GM23338 (cell line): ENCODE results near the gene CPNE8. TPM values are rescaled to one million over a fixed set of nuclear protein-coding genes. Genes with fewer than 3 reads are reported as not detected.

ENCODE experiments used
- ATAC-seq: fragments of 200-7000 bp; cut with Tn5 transposase; 3 replicates; pipeline ENCODE4 v1.9.1; 2020
- DNase-seq: peaks from one replicate; pipeline ENCODE4 v3.0.0-alpha.2; 2015; ENCODE audit warnings: low spot score
- H2AFZ ChIP-seq: fragments of 200-600 bp; sonication (generic); 2 replicates; pipeline ENCODE4 v1.8.0; 2016; ENCODE audit warnings: antibody characterized with exemption, mild to moderate bottlenecking, moderate library complexity
- H3F3A ChIP-seq: fragments of 200-600 bp; sonication (generic); replicated peaks from 2 replicates; pipeline ENCODE4 v1.8.0; 2017; ENCODE audit warnings: antibody characterized with exemption, mixed run types, low read depth
- H3K27ac ChIP-seq: fragments of 200-600 bp; sonication (generic); 2 replicates; pipeline ENCODE4 v1.6.1; 2016; ENCODE audit warnings: low read depth
- H3K27me3 ChIP-seq: fragments of 200-600 bp; sonication (generic); 2 replicates; pipeline ENCODE4 v1.8.0; 2016; ENCODE audit warnings: mild to moderate bottlenecking, mixed run types, moderate library complexity; ENCODE audit not compliant: insufficient read depth
- H3K36me3 ChIP-seq: fragments of 200-600 bp; sonication (generic); 2 replicates; pipeline ENCODE4 v1.8.0; 2016; ENCODE audit warnings: mild to moderate bottlenecking; ENCODE audit not compliant: insufficient read depth
- H3K4me1 ChIP-seq: fragments of 200-600 bp; sonication (generic); 2 replicates; pipeline ENCODE4 v1.8.0; 2016; ENCODE audit warnings: mild to moderate bottlenecking, moderate library complexity; ENCODE audit not compliant: insufficient read depth
- H3K4me2 ChIP-seq: fragments of 200-600 bp; sonication (generic); 2 replicates; pipeline ENCODE4 v1.7.1; 2017; ENCODE audit warnings: mixed run types
- H3K4me3 ChIP-seq: fragments of 200-600 bp; sonication (generic); 2 replicates; pipeline ENCODE4 v1.6.1; 2016; ENCODE audit warnings: mixed run types
- H3K79me2 ChIP-seq: fragments of 200-600 bp; sonication (generic); replicated peaks from 2 replicates; pipeline ENCODE4 v1.8.0; 2017; ENCODE audit warnings: mild to moderate bottlenecking; ENCODE audit not compliant: insufficient read depth
- H3K9me2 ChIP-seq: fragments of 200-600 bp; sonication (generic); 2 replicates; pipeline ENCODE4 v1.8.0; 2017; ENCODE audit not compliant: insufficient read depth
- H4K20me1 ChIP-seq: fragments of 200-600 bp; sonication (generic); replicated peaks from 2 replicates; pipeline ENCODE4 v1.8.0; 2017; ENCODE audit warnings: mild to moderate bottlenecking; ENCODE audit not compliant: insufficient read depth
- H3K27ac Mint-ChIP-seq: 2 replicates; pipeline ENCODE4 v1.8.0; 2020; ENCODE audit warnings: inconsistent platforms, mild to moderate bottlenecking, moderate library complexity, mixed read lengths
- H3K27me3 Mint-ChIP-seq: 3 replicates; pipeline ENCODE4 v1.8.0; 2022; ENCODE audit warnings: low read depth, mild to moderate bottlenecking, moderate library complexity, mixed read lengths, inconsistent platforms; ENCODE audit not compliant: insufficient read depth, poor library complexity
- H3K36me3 Mint-ChIP-seq: 3 replicates; pipeline ENCODE4 v1.8.0; 2021; ENCODE audit warnings: low read depth, mild to moderate bottlenecking, inconsistent platforms, moderate library complexity, mixed read lengths
- H3K4me1 Mint-ChIP-seq: 3 replicates; pipeline ENCODE4 v1.8.0; 2020; ENCODE audit warnings: mild to moderate bottlenecking, inconsistent platforms, mixed read lengths
- H3K4me3 Mint-ChIP-seq: 3 replicates; pipeline ENCODE4 v1.8.0; 2021; ENCODE audit warnings: moderate library complexity, mild to moderate bottlenecking, inconsistent platforms, mixed read lengths
- H3K9me3 Mint-ChIP-seq: 3 replicates; pipeline ENCODE4 v1.8.0; 2020; ENCODE audit warnings: moderate library complexity, mild to moderate bottlenecking, inconsistent platforms, mixed read lengths
- CREB1 ChIP-seq: fragments of 250-450 bp; sonication (Bioruptor Pico); IDR thresholded peaks from 2 replicates; pipeline ENCODE4 v1.5.0; 2020; ENCODE audit warnings: low read depth, mild to moderate bottlenecking, moderate library complexity
- EZH2 ChIP-seq: fragments of 200-600 bp; sonication (generic); IDR thresholded peaks from one replicate; pipeline ENCODE4 v1.8.0; 2017; ENCODE audit warnings: antibody characterized with exemption, mild to moderate bottlenecking, low read depth; ENCODE audit not compliant: unreplicated experiment
- EZH2phosphoT487 ChIP-seq: fragments of 200-600 bp; sonication (generic); IDR thresholded peaks from one replicate; pipeline ENCODE4 v1.8.1; 2018; ENCODE audit warnings: antibody characterized with exemption; ENCODE audit not compliant: unreplicated experiment
- JUNB ChIP-seq: IDR thresholded peaks from one replicate; pipeline ENCODE4 v1.6.1; 2016; ENCODE audit warnings: antibody characterized with exemption; ENCODE audit not compliant: unreplicated experiment
- NANOG ChIP-seq: IDR thresholded peaks from 2 replicates; pipeline ENCODE4 v1.6.1; 2016; ENCODE audit warnings: antibody characterized with exemption, borderline replicate concordance
- POLR2AphosphoS5 ChIP-seq: IDR thresholded peaks from 2 replicates; pipeline ENCODE4 v1.6.1; 2016; ENCODE audit warnings: antibody characterized with exemption, low read depth
- STAT1 ChIP-seq: IDR thresholded peaks from one replicate; pipeline ENCODE4 v1.6.1; 2016; ENCODE audit warnings: antibody characterized with exemption; ENCODE audit not compliant: unreplicated experiment
- ZNF114 ChIP-seq: fragments of 250-450 bp; sonication (Bioruptor Pico); IDR thresholded peaks from 2 replicates; pipeline ENCODE4 v1.5.0; 2020; ENCODE audit warnings: mild to moderate bottlenecking, moderate library complexity
- ZNF331 ChIP-seq: fragments of 250-450 bp; sonication (Bioruptor Pico); IDR thresholded peaks from 2 replicates; pipeline ENCODE4 v1.5.0; 2020; ENCODE audit warnings: low read depth, mild to moderate bottlenecking, moderate library complexity
- polyA plus RNA-seq: library from polyadenylated mRNA; unstranded; fragments of >200 nt; fragmentation: Nextera tagmentation; extraction: Ambion mirVana; gene quantifications from 2 replicates; pipeline ENCODE4 v1.2.1, GENCODE V29; 2016
- total RNA-seq: library from RNA; depleted of rRNA; stranded (reverse); fragments of >200 nt; shearing (Covaris generic); gene quantifications from 2 replicates; pipeline ENCODE4 v1.2.3, GENCODE V29; 2014
- TF ChIP-seq, protein P1 (sequence below): IDR thresholded peaks from one replicate; pipeline ENCODE4 v1.6.1; 2018; ENCODE audit warnings: antibody characterized with exemption; ENCODE audit not compliant: unreplicated experiment
- TF ChIP-seq, protein P2 (sequence below): IDR thresholded peaks from 2 replicates; pipeline ENCODE4 v1.6.1; 2016; ENCODE audit warnings: antibody characterized with exemption
- TF ChIP-seq, protein P3 (sequence below): fragments of 250-450 bp; sonication (Bioruptor Pico); IDR thresholded peaks from 2 replicates; pipeline ENCODE4 v1.5.0; 2020; ENCODE audit warnings: mild to moderate bottlenecking, moderate library complexity
- TF ChIP-seq, protein P4 (sequence below), 2 experiments: fragments of 200-600 bp in 1 of 2; sonication (generic) in 1 of 2; conservative IDR thresholded peaks; 2 replicates each; pipeline versions ENCODE4 v1.5.1 to v1.6.1; 2016 to 2017; ENCODE audit warnings: antibody characterized with exemption in 2 of 2, low read depth in 2 of 2, mild to moderate bottlenecking in 2 of 2, moderate library complexity in 1 of 2

Gene CPNE8
- total and polyA plus RNA-seq, 2 experiments from 2014 or later: 8.7 to 10.1 TPM

DNA sequence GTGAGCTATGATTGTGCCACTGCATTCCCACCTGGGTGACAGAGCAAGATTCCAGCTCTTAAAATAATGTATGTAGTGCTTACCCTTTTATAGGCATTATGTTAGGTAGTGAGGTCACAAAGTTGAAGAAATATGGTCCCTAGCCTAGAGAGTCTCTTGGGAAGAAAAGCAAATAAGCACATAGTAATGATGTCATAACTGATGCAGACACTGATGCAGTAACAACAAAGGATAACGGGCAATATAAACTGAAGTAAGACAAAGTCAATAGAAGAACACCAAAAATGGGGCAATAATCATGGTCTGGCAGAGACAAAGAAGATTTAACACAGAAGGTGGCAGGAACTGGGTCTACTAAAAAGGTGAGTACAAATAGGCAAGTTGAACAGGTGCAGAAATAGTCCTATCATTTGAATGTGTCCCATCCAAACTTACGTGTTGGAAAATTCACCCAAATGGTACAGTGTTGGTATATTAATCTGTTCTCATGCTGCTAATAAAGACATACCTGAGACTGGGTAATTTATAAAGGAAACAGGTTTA lies 93.5 kb downstream of the CPNE8 start:
- Histone ChIP-seq H3K4me1 (no peaks in the 10 kb centered on the region), H3K4me2 (no peak overlapping the region), H3K9me2 (no peaks in the 10 kb centered on the region), H3K36me3 (no peaks in the 10 kb centered on the region), H3K27me3 (no peaks in the 10 kb centered on the region), H3K4me3 (no peak overlapping the region), H2AFZ (no peak overlapping the region), H3K27ac (no peak overlapping the region), H4K20me1 (no peaks in the 10 kb centered on the region; the same call in 1 of the 2 replicates), H3K79me2 (no peaks in the 10 kb centered on the region), H3F3A (no peaks in the 10 kb centered on the region)
- Mint-ChIP-seq H3K27me3 (no peaks in the 10 kb centered on the region), H3K36me3 (peaks cover 5% of the 10 kb centered on the region; the same call in 1 of the 3 replicates), H3K4me1 (no peaks in the 10 kb centered on the region), H3K27ac (no peak overlapping the region), H3K4me3 (no peak overlapping the region), H3K9me3 (no peaks in the 10 kb centered on the region; the same call in 2 of the 3 replicates)
- DNase-seq (no peak), ATAC-seq (no peak)
- TF ChIP-seq, protein P1, sequence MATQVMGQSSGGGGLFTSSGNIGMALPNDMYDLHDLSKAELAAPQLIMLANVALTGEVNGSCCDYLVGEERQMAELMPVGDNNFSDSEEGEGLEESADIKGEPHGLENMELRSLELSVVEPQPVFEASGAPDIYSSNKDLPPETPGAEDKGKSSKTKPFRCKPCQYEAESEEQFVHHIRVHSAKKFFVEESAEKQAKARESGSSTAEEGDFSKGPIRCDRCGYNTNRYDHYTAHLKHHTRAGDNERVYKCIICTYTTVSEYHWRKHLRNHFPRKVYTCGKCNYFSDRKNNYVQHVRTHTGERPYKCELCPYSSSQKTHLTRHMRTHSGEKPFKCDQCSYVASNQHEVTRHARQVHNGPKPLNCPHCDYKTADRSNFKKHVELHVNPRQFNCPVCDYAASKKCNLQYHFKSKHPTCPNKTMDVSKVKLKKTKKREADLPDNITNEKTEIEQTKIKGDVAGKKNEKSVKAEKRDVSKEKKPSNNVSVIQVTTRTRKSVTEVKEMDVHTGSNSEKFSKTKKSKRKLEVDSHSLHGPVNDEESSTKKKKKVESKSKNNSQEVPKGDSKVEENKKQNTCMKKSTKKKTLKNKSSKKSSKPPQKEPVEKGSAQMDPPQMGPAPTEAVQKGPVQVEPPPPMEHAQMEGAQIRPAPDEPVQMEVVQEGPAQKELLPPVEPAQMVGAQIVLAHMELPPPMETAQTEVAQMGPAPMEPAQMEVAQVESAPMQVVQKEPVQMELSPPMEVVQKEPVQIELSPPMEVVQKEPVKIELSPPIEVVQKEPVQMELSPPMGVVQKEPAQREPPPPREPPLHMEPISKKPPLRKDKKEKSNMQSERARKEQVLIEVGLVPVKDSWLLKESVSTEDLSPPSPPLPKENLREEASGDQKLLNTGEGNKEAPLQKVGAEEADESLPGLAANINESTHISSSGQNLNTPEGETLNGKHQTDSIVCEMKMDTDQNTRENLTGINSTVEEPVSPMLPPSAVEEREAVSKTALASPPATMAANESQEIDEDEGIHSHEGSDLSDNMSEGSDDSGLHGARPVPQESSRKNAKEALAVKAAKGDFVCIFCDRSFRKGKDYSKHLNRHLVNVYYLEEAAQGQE: no peak
- TF ChIP-seq NANOG (no peak), POLR2AphosphoS5 (no peak), ZNF331 (CRISPR knock-in tag) (no peak), ZNF114 (no peak), EZH2phosphoT487 (no peak), EZH2 (no peak), CREB1 (CRISPR knock-in tag) (no peak), STAT1 (no peak), JUNB (no peak)
- TF ChIP-seq, protein P2, sequence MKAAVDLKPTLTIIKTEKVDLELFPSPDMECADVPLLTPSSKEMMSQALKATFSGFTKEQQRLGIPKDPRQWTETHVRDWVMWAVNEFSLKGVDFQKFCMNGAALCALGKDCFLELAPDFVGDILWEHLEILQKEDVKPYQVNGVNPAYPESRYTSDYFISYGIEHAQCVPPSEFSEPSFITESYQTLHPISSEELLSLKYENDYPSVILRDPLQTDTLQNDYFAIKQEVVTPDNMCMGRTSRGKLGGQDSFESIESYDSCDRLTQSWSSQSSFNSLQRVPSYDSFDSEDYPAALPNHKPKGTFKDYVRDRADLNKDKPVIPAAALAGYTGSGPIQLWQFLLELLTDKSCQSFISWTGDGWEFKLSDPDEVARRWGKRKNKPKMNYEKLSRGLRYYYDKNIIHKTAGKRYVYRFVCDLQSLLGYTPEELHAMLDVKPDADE: no peak
- TF ChIP-seq, protein P3, sequence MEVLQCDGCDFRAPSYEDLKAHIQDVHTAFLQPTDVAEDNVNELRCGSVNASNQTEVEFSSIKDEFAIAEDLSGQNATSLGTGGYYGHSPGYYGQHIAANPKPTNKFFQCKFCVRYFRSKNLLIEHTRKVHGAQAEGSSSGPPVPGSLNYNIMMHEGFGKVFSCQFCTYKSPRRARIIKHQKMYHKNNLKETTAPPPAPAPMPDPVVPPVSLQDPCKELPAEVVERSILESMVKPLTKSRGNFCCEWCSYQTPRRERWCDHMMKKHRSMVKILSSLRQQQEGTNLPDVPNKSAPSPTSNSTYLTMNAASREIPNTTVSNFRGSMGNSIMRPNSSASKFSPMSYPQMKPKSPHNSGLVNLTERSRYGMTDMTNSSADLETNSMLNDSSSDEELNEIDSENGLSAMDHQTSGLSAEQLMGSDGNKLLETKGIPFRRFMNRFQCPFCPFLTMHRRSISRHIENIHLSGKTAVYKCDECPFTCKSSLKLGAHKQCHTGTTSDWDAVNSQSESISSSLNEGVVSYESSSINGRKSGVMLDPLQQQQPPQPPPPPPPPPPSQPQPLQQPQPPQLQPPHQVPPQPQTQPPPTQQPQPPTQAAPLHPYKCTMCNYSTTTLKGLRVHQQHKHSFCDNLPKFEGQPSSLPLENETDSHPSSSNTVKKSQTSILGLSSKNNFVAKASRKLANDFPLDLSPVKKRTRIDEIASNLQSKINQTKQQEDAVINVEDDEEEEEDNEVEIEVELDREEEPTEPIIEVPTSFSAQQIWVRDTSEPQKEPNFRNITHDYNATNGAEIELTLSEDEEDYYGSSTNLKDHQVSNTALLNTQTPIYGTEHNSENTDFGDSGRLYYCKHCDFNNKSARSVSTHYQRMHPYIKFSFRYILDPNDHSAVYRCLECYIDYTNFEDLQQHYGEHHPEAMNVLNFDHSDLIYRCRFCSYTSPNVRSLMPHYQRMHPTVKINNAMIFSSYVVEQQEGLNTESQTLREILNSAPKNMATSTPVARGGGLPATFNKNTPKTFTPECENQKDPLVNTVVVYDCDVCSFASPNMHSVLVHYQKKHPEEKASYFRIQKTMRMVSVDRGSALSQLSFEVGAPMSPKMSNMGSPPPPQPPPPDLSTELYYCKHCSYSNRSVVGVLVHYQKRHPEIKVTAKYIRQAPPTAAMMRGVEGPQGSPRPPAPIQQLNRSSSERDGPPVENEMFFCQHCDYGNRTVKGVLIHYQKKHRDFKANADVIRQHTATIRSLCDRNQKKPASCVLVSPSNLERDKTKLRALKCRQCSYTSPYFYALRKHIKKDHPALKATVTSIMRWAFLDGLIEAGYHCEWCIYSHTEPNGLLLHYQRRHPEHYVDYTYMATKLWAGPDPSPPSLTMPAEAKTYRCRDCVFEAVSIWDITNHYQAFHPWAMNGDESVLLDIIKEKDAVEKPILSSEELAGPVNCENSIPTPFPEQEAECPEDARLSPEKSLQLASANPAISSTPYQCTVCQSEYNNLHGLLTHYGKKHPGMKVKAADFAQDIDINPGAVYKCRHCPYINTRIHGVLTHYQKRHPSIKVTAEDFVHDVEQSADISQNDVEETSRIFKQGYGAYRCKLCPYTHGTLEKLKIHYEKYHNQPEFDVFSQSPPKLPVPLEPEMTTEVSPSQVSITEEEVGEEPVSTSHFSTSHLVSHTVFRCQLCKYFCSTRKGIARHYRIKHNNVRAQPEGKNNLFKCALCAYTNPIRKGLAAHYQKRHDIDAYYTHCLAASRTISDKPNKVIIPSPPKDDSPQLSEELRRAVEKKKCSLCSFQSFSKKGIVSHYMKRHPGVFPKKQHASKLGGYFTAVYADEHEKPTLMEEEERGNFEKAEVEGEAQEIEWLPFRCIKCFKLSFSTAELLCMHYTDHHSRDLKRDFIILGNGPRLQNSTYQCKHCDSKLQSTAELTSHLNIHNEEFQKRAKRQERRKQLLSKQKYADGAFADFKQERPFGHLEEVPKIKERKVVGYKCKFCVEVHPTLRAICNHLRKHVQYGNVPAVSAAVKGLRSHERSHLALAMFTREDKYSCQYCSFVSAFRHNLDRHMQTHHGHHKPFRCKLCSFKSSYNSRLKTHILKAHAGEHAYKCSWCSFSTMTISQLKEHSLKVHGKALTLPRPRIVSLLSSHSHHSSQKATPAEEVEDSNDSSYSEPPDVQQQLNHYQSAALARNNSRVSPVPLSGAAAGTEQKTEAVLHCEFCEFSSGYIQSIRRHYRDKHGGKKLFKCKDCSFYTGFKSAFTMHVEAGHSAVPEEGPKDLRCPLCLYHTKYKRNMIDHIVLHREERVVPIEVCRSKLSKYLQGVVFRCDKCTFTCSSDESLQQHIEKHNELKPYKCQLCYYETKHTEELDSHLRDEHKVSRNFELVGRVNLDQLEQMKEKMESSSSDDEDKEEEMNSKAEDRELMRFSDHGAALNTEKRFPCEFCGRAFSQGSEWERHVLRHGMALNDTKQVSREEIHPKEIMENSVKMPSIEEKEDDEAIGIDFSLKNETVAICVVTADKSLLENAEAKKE (CRISPR knock-in tag): no peak
- TF ChIP-seq, protein P4, sequence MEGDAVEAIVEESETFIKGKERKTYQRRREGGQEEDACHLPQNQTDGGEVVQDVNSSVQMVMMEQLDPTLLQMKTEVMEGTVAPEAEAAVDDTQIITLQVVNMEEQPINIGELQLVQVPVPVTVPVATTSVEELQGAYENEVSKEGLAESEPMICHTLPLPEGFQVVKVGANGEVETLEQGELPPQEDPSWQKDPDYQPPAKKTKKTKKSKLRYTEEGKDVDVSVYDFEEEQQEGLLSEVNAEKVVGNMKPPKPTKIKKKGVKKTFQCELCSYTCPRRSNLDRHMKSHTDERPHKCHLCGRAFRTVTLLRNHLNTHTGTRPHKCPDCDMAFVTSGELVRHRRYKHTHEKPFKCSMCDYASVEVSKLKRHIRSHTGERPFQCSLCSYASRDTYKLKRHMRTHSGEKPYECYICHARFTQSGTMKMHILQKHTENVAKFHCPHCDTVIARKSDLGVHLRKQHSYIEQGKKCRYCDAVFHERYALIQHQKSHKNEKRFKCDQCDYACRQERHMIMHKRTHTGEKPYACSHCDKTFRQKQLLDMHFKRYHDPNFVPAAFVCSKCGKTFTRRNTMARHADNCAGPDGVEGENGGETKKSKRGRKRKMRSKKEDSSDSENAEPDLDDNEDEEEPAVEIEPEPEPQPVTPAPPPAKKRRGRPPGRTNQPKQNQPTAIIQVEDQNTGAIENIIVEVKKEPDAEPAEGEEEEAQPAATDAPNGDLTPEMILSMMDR (conservative IDR thresholded peaks at IDR 0.05; ENCODE audit: low read depth in 2 of 2): no peak
